ENCODE data around the gene GMPS. TPM values are rescaled to one million over a fixed set of nuclear protein-coding genes. Genes with fewer than 3 reads are reported as not detected.

Gene GMPS
- total and polyA plus RNA-seq, 9 of the 15 experiments (the other 6 are each of a cell fraction or from before 2014, with no cell fraction given) = 73.7 to 282 (median 156) TPM

GRCh38 chr3:155854141-155854940, 16.1 kb upstream of the GMPS start, which contains the start of gene SLC33A1 (continued):
- no peak for TF ChIP-seq ZNF445 (CRISPR knock-in tag; IDR thresholded peaks at IDR 0.05; ENCODE audit: low read depth)
- TF ChIP-seq, protein P1, sequence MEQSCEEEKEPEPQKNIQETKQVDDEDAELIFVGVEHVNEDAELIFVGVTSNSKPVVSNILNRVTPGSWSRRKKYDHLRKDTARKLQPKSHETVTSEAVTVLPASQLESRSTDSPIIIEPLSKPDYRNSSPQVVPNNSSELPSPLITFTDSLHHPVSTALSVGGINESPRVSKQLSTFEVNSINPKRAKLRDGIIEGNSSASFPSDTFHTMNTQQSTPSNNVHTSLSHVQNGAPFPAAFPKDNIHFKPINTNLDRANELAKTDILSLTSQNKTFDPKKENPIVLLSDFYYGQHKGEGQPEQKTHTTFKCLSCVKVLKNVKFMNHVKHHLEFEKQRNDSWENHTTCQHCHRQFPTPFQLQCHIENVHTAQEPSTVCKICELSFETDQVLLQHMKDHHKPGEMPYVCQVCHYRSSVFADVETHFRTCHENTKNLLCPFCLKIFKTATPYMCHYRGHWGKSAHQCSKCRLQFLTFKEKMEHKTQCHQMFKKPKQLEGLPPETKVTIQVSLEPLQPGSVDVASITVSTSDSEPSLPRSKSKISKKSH (CRISPR knock-in tag; IDR thresholded peaks at IDR 0.05) = no peak
- no peak for TF ChIP-seq MAFG (tag; conservative IDR thresholded peaks at IDR 0.05)
- TF ChIP-seq CTCFL (IDR thresholded peaks at IDR 0.05; ENCODE audit: borderline replicate concordance, insufficient read depth, low read depth, low read length, poor library complexity, severe bottlenecking) = no peak
- no peak for TF ChIP-seq RBM25 (IDR thresholded peaks at IDR 0.05; ENCODE audit: low read depth, low read length, severe bottlenecking)
- TF ChIP-seq CREB5 (CRISPR knock-in tag; IDR thresholded peaks at IDR 0.05) = no peak
- TF ChIP-seq, protein P2, sequence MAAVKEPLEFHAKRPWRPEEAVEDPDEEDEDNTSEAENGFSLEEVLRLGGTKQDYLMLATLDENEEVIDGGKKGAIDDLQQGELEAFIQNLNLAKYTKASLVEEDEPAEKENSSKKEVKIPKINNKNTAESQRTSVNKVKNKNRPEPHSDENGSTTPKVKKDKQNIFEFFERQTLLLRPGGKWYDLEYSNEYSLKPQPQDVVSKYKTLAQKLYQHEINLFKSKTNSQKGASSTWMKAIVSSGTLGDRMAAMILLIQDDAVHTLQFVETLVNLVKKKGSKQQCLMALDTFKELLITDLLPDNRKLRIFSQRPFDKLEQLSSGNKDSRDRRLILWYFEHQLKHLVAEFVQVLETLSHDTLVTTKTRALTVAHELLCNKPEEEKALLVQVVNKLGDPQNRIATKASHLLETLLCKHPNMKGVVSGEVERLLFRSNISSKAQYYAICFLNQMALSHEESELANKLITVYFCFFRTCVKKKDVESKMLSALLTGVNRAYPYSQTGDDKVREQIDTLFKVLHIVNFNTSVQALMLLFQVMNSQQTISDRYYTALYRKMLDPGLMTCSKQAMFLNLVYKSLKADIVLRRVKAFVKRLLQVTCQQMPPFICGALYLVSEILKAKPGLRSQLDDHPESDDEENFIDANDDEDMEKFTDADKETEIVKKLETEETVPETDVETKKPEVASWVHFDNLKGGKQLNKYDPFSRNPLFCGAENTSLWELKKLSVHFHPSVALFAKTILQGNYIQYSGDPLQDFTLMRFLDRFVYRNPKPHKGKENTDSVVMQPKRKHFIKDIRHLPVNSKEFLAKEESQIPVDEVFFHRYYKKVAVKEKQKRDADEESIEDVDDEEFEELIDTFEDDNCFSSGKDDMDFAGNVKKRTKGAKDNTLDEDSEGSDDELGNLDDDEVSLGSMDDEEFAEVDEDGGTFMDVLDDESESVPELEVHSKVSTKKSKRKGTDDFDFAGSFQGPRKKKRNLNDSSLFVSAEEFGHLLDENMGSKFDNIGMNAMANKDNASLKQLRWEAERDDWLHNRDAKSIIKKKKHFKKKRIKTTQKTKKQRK (IDR thresholded peaks at IDR 0.05; ENCODE audit: borderline replicate concordance, low read depth, low read length) = no peak
- no peak for TF ChIP-seq ZNF778 (CRISPR knock-in tag; IDR thresholded peaks at IDR 0.05)
- TF ChIP-seq CBFA2T2 (conservative IDR thresholded peaks at IDR 0.05) = peak; percentile 99
- TF ChIP-seq ZNF699 (CRISPR knock-in tag; IDR thresholded peaks at IDR 0.05; ENCODE audit: insufficient replicate concordance) = no peak
- TF ChIP-seq ZNF696 (CRISPR knock-in tag; conservative IDR thresholded peaks at IDR 0.05) = no peak
- TF ChIP-seq FOXJ2 (tag; IDR thresholded peaks at IDR 0.05) = peak; percentile 78; the same call in 1 of the 2 replicates
- no peak; the same call in 1 of the 2 replicates for TF ChIP-seq ZNF143 (CRISPR knock-in tag; IDR thresholded peaks at IDR 0.05)
- TF ChIP-seq ZBTB8A (IDR thresholded peaks at IDR 0.05; ENCODE audit: partially characterized antibody) = no peak
- no peak for TF ChIP-seq ELK1 (CRISPR knock-in tag; IDR thresholded peaks at IDR 0.05)
- peak; percentile 100 for TF ChIP-seq RAD51 (IDR thresholded peaks at IDR 0.05; ENCODE audit: borderline replicate concordance, low read depth)

All from K562 (cell line).